HepG2 (cell line): ENCODE measurements around the gene BTRC. TPM values are rescaled to one million over a fixed set of nuclear protein-coding genes. Genes with fewer than 3 reads are reported as not detected.

Experiments
- ATAC-seq: fragments of 200-7000 bp; cut with Tn5 transposase; 3 replicates; pipeline ENCODE4 v1.9.1; 2020; ENCODE audit warnings: mild to moderate bottlenecking, moderate library complexity
- BruUV-seq: library from RNA; stranded (reverse); fragments of 400-500 nt; replicated peaks from 2 replicates; lab custom pipeline; 2021; lab: Mats Ljungman, UMichigan
- CTCF ChIA-PET: fragments of 300-600 bp; formaldehyde crosslinking; extraction: SDS; loops from one replicate; lab custom pipeline; 2021; ENCODE audit warnings: low total read pairs, inconsistent platforms, low intra/inter-chr PET ratio; lab: Yijun Ruan, JAX
- POLR2A ChIA-PET: fragments of 350-600 bp; sonication (Branson Sonifier 250); formaldehyde crosslinking; loops from one replicate; lab custom pipeline; 2020; ENCODE audit warnings: antibody characterized with exemption, inconsistent platforms; lab: Yijun Ruan, JAX
- DNase-seq: peaks from one replicate; pipeline ENCODE4 v3.0.0-alpha.2; 2015; ENCODE audit warnings: low spot score
- FAIRE-seq: peaks from 3 replicates; lab custom pipeline; 2011; peaks lifted over from hg19 to GRCh38; lab: Jason Lieb, UNC
- H2AFZ ChIP-seq: one replicate; pipeline ENCODE4 v1.6.1; 2011; ENCODE audit warnings: low read length, inconsistent platforms
- H3K27ac ChIP-seq: fragments of 300-600 bp; 3 replicates; pipeline ENCODE4 v1.8.0; 2011; ENCODE audit warnings: mixed run types, mild to moderate bottlenecking, mixed read lengths, low read length, inconsistent platforms; ENCODE audit not compliant: insufficient read depth; ENCODE audit errors: extremely low read length
- H3K27me3 ChIP-seq, 2 experiments: fragments of 200-600 bp in 1 of 2; 2 replicates in 1 of 2; 3 replicates in 1 of 2; pipeline versions ENCODE4 v1.6.0 to v1.8.0; 2011; ENCODE audit warnings: low read length in 2 of 2, mild to moderate bottlenecking in 2 of 2, moderate library complexity in 2 of 2, inconsistent platforms in 1 of 2; ENCODE audit not compliant: insufficient read depth in 2 of 2, control insufficient read depth in 1 of 2
- H3K36me3 ChIP-seq, 2 experiments: fragments of 200-600 bp in 1 of 2; replicated peaks in 1 of 2; 2 replicates in 1 of 2; 3 replicates in 1 of 2; pipeline versions ENCODE4 v1.5.1 to v1.8.0; 2011; ENCODE audit warnings: low read length in 2 of 2, inconsistent platforms in 1 of 2; ENCODE audit not compliant: insufficient read depth in 2 of 2, control insufficient read depth in 1 of 2
- H3K4me1 ChIP-seq: 2 replicates; pipeline ENCODE4 v1.5.1; 2012; ENCODE audit warnings: low read length, inconsistent platforms; ENCODE audit not compliant: insufficient read depth
- H3K4me2 ChIP-seq: 2 replicates; pipeline ENCODE4 v1.6.0; 2011; ENCODE audit warnings: low read depth, low read length, inconsistent platforms
- H3K4me3 ChIP-seq, 3 experiments: fragments of 200-600 bp in 1 of 3; sonication (generic), shearing (Covaris generic) in 1 of 3; replicated peaks in 1 of 3; 2 replicates each; pipeline ENCODE4 v1.5.1; 2011 to 2016; ENCODE audit warnings: low read length in 3 of 3, inconsistent platforms in 2 of 3, low read depth in 2 of 3, mild to moderate bottlenecking in 2 of 3, control low read depth in 1 of 3, mixed read lengths in 1 of 3; ENCODE audit not compliant: insufficient read depth in 1 of 3
- H3K79me2 ChIP-seq: one replicate; pipeline ENCODE4 v1.6.1; 2011; ENCODE audit warnings: low read length, inconsistent platforms; ENCODE audit not compliant: insufficient read depth
- H3K9ac ChIP-seq: 2 replicates; pipeline ENCODE4 v1.6.0; 2011; ENCODE audit warnings: mild to moderate bottlenecking, low read depth, low read length, inconsistent platforms; ENCODE audit not compliant: insufficient read depth
- H3K9me3 ChIP-seq: 2 replicates; pipeline ENCODE4 v1.5.1; 2012; ENCODE audit warnings: mild to moderate bottlenecking, low read length
- H4K20me1 ChIP-seq: 2 replicates; pipeline ENCODE4 v1.6.0; 2011; ENCODE audit warnings: inconsistent platforms, mild to moderate bottlenecking, low read length, moderate library complexity; ENCODE audit not compliant: insufficient read depth
- DNMT1 ChIP-seq: sonication (generic); formaldehyde crosslinking; IDR thresholded peaks from 2 replicates; pipeline ENCODE4 v1.5.1; 2020; ENCODE audit warnings: mild to moderate bottlenecking, missing genetic modification reagents
- E2F1 ChIP-seq: sonication (generic); formaldehyde crosslinking; IDR thresholded peaks from 2 replicates; pipeline ENCODE4 v1.5.0; 2020; ENCODE audit warnings: missing genetic modification reagents
- EEA1 ChIP-seq: sonication (generic); formaldehyde crosslinking; IDR thresholded peaks from 2 replicates; pipeline ENCODE4 v1.5.1; 2020; ENCODE audit warnings: mild to moderate bottlenecking, missing genetic modification reagents, borderline replicate concordance
- FOXA3 ChIP-seq: IDR thresholded peaks from 2 replicates; pipeline ENCODE4 v1.6.1; 2016; ENCODE audit warnings: missing genetic modification reagents, missing compliant biosample characterization
- HNRNPH1 ChIP-seq: fragments of 200-400 bp; formaldehyde crosslinking; optimal IDR thresholded peaks from 2 replicates; pipeline ENCODE3; 2017; ENCODE audit warnings: mild to moderate bottlenecking, low read depth, low read length
- MAF1 ChIP-seq: sonication (generic); formaldehyde crosslinking; IDR thresholded peaks from 2 replicates; pipeline ENCODE4 v1.5.0; 2020; ENCODE audit warnings: missing genetic modification reagents, borderline replicate concordance
- MED13 ChIP-seq: sonication (generic); formaldehyde crosslinking; IDR thresholded peaks from 2 replicates; pipeline ENCODE4 v1.5.0; 2020; ENCODE audit warnings: missing genetic modification reagents
- NCOA5 ChIP-seq: sonication (generic); formaldehyde crosslinking; IDR thresholded peaks from 2 replicates; pipeline ENCODE4 v1.4.0; 2020; ENCODE audit warnings: missing genetic modification reagents
- NFRKB ChIP-seq: fragments of 450-650 bp; IDR thresholded peaks from 2 replicates; pipeline ENCODE4 v1.6.1; 2017
- PCBP1 ChIP-seq: fragments of 200-400 bp; formaldehyde crosslinking; IDR thresholded peaks from 2 replicates; pipeline ENCODE4 v1.6.1; 2017; ENCODE audit warnings: mild to moderate bottlenecking, low read depth, low read length, borderline replicate concordance
- PLSCR1 ChIP-seq: sonication (generic); formaldehyde crosslinking; IDR thresholded peaks from 2 replicates; pipeline ENCODE4 v1.5.0; 2020; ENCODE audit warnings: missing genetic modification reagents, mild to moderate bottlenecking, borderline replicate concordance
- POLR2A ChIP-seq, 2 experiments: IDR thresholded peaks; 2 replicates each; pipeline ENCODE4 v1.6.1; 2011; ENCODE audit warnings: low read depth in 2 of 2, low read length in 2 of 2, mild to moderate bottlenecking in 1 of 2, moderate library complexity in 1 of 2; ENCODE audit not compliant: insufficient read depth in 1 of 2
- SRY ChIP-seq: sonication (generic); formaldehyde crosslinking; IDR thresholded peaks from 2 replicates; pipeline ENCODE4 v1.8.0; 2022; ENCODE audit warnings: mild to moderate bottlenecking, missing genetic modification reagents
- ZNF274 ChIP-seq: sonication (generic); formaldehyde crosslinking; IDR thresholded peaks from 2 replicates; pipeline ENCODE4 v1.5.1; 2020; ENCODE audit warnings: mild to moderate bottlenecking, missing genetic modification reagents
- ZNF33A ChIP-seq: sonication (generic); formaldehyde crosslinking; IDR thresholded peaks from 2 replicates; pipeline ENCODE4 v1.5.1; 2020; ENCODE audit warnings: missing genetic modification reagents, mild to moderate bottlenecking, moderate library complexity, borderline replicate concordance
- ZNF547 ChIP-seq: sonication (generic); formaldehyde crosslinking; IDR thresholded peaks from 2 replicates; pipeline ENCODE4 v1.5.1; 2020; ENCODE audit warnings: mild to moderate bottlenecking, missing genetic modification reagents
- ZNF616 ChIP-seq: sonication (generic); formaldehyde crosslinking; IDR thresholded peaks from 2 replicates; pipeline ENCODE4 v1.5.0; 2020; ENCODE audit warnings: low read depth, mild to moderate bottlenecking, missing genetic modification reagents
- ZNF619 ChIP-seq: sonication (generic); formaldehyde crosslinking; IDR thresholded peaks from 2 replicates; pipeline ENCODE4 v1.4.0; 2020; ENCODE audit warnings: mild to moderate bottlenecking, missing genetic modification reagents
- ZNF770 ChIP-seq: sonication (generic); formaldehyde crosslinking; IDR thresholded peaks from 2 replicates; pipeline ENCODE4 v1.5.0; 2020; ENCODE audit warnings: mild to moderate bottlenecking, missing genetic modification reagents
- WGBS: methylation state at CpG from one replicate; pipeline ENCODE4 v1.1.6; 2017; ENCODE audit warnings: low lambda C conversion rate; 5-methylcytosine and 5-hydroxymethylcytosine counted together
- in situ Hi-C: cut with HindIII; loops from 2 replicates; pipeline ENCODE4 v1.10.0; 2017; ENCODE audit warnings: low pct_unique_long_range_greater_than_20kb; ENCODE audit not compliant: extremely low pct_ligation_motif_present
- intact Hi-C: fragments of 100-400 bp; cut with micrococcal nuclease; formaldehyde crosslinking; loops from one replicate; pipeline ENCODE4 v1.10.0; 2022; ENCODE audit not compliant: unreplicated experiment
- polyA plus RNA-seq, 8 experiments: library from polyadenylated mRNA; depleted of rRNA in 3 of 8; stranded (reverse) in 7 of 8; unstranded in 1 of 8; fragments of >200 nt; fragmentation: Illumina TruSeq in 4 of 8; extraction: Trizol in 4 of 8; gene quantifications; 2 replicates each; pipeline versions ENCODE4 v1.2.1 to v1.2.3, GENCODE V29; 2011 to 2016; ENCODE audit warnings: low read depth in 4 of 8, missing spikeins in 1 of 8, mixed read lengths in 1 of 8; ENCODE audit not compliant: insufficient read depth in 1 of 8
- total RNA-seq, 5 experiments: library from RNA; depleted of rRNA; stranded (reverse); fragments of >200 nt; fragmentation: Illumina TruSeq; extraction: Trizol; gene quantifications; 2 replicates each; pipeline ENCODE4 v1.2.3, GENCODE V29; 2016; ENCODE audit warnings: low read depth in 1 of 5

The BTRC gene
- total and polyA plus RNA-seq, 2 of the 13 experiments (the other 11 are each of a cell fraction or from before 2014, with no cell fraction given) = 12.0 to 14.4 TPM

- no peak for TF ChIP-seq E2F1 (CRISPR knock-in tag)
- TF ChIP-seq MAF1 (CRISPR knock-in tag) = no peak
- TF ChIP-seq ZNF33A (CRISPR knock-in tag) = no peak
- TF ChIP-seq MED13 = no peak
- no peak for TF ChIP-seq EEA1 (CRISPR knock-in tag)
- no peak for TF ChIP-seq SRY
- TF ChIP-seq ZNF619 (CRISPR knock-in tag) = no peak
- no peak for TF ChIP-seq ZNF770 (CRISPR knock-in tag)
- no peak for TF ChIP-seq DNMT1
- no peak for TF ChIP-seq POLR2A (IDR thresholded peaks at IDR 0.05; ENCODE audit: insufficient read depth in 1 of 2, low read depth in 2 of 2, low read length in 2 of 2)
- no peak for TF ChIP-seq HNRNPH1
- TF ChIP-seq PCBP1 = no peak
- no peak for TF ChIP-seq ZNF274
- TF ChIP-seq NCOA5 = no peak
- TF ChIP-seq ZNF616 (CRISPR knock-in tag) = no peak
- no peak for TF ChIP-seq ZNF547
- no peak for TF ChIP-seq NFRKB
- TF ChIP-seq FOXA3 (CRISPR knock-in tag) = no peak
- TF ChIP-seq PLSCR1 (CRISPR knock-in tag) = no peak
- intact Hi-C loops (no loop called here), in situ Hi-C loops (no loop called here)
- H3K4me1 ChIP-seq = no peaks in the 10 kb centered on the region
- BruUV-seq = no TSS peak
- DNase-seq (no peak), ATAC-seq (no peak), FAIRE-seq (no peak)
- CTCF ChIA-PET = no interaction called here
- no peak overlapping the region for H3K4me2 ChIP-seq
- POLR2A ChIA-PET = interaction anchor here (0.6 kb wide), 1 partner anchor 321 kb away, joined by 3 read pairs; no protein-coding TSS in a partner anchor
- no peak overlapping the region for H3K27ac ChIP-seq
- H3K79me2 ChIP-seq = no peaks in the 10 kb centered on the region
- 98% methylated on average over 10 of the region's 10 CpGs for WGBS
- no peak overlapping the region for H2AFZ ChIP-seq
- H3K27me3 ChIP-seq = no peaks in the 10 kb centered on the region
- H3K9me3 ChIP-seq = no peaks in the 10 kb centered on the region
- H3K36me3 ChIP-seq = 0 out of 5 replicates have a peak, but pooled peaks cover 1 to 2% of the 10 kb centered on the region in 2 experiments
- no peak overlapping the region for H3K9ac ChIP-seq
- no peaks in the 10 kb centered on the region for H4K20me1 ChIP-seq
- H3K4me3 ChIP-seq = no peak overlapping the region
These were observed 128.6 kb downstream of the BTRC start for GRCh38 chr10:101482568-101482967.
